Gastroesophageal sphincter (tissue), 4 donors: ENCODE measurements around the gene MAP3K20. TPM values are rescaled to one million over a fixed set of nuclear protein-coding genes. Genes with fewer than 3 reads are reported as not detected.
A peak's percentile ranks its signal among the peaks of the same experiment; 100 is the strongest.

Experiments used
- ATAC-seq: fragments of 150-250 bp; one replicate; pipeline ENCODE4 v1.9.1; 2016; ENCODE audit warnings: mild to moderate bottlenecking, moderate library complexity
- H3K27ac ChIP-seq, 4 donors: fragments of 200-600 bp; sonication (generic) in 3 of 4; 1 replicate in 3 of 4; 2 replicates in 1 of 4; pipeline ENCODE4 v1.5.1; 2016 to 2019
- H3K27me3 ChIP-seq: fragments of 200-600 bp; sonication (generic); one replicate; pipeline ENCODE4 v1.5.1; 2019
- H3K36me3 ChIP-seq, 2 donors: fragments of 200-600 bp; sonication (generic); one replicate each; pipeline ENCODE4 v1.5.1; 2019; ENCODE audit warnings: control low read depth in 1 of 2
- H3K4me1 ChIP-seq, 3 donors: fragments of 200-600 bp; sonication (generic); 1 replicate in 2 of 3; 2 replicates in 1 of 3; pipeline ENCODE4 v1.5.1; 2016 to 2019; ENCODE audit warnings: control low read depth in 2 of 3
- H3K4me3 ChIP-seq, 2 donors: fragments of 200-600 bp; sonication (generic); one replicate each; pipeline ENCODE4 v1.5.1; 2019; ENCODE audit warnings: mild to moderate bottlenecking in 1 of 2, moderate library complexity in 1 of 2
- H3K9me3 ChIP-seq, 3 donors: fragments of 200-600 bp; sonication (generic); one replicate each; pipeline ENCODE4 v1.5.1; 2017 to 2019; ENCODE audit warnings: control low read depth in 2 of 3
- EP300 ChIP-seq: sonication (generic); formaldehyde crosslinking; IDR thresholded peaks from one replicate; pipeline ENCODE4 v1.6.1; 2017; ENCODE audit warnings: antibody characterized with exemption, mild to moderate bottlenecking
- POLR2A ChIP-seq, 2 donors: fragments of 450-650 bp; IDR thresholded peaks; one replicate each; pipeline ENCODE4 v1.6.1; 2017; ENCODE audit warnings: antibody characterized with exemption in 2 of 2, mild to moderate bottlenecking in 2 of 2, moderate library complexity in 1 of 2
- POLR2AphosphoS5 ChIP-seq: sonication (generic); formaldehyde crosslinking; IDR thresholded peaks from one replicate; pipeline ENCODE4 v1.6.1; 2017; ENCODE audit warnings: antibody characterized with exemption
- WGBS, 2 donors: methylation state at CpG; one replicate each; pipeline ENCODE4 v1.1.5; 2018; ENCODE audit warnings: low coverage in 1 of 2; 5-methylcytosine and 5-hydroxymethylcytosine counted together
- total RNA-seq, 4 donors: library from RNA; depleted of rRNA; stranded (reverse); fragments of >200 nt; gene quantifications; one replicate each; pipeline ENCODE4 v1.1.0, GENCODE V29; 2016
- TF ChIP-seq, protein P1 (sequence below), 4 experiments: fragments of 200-600 bp in 2 of 4; fragments of 450-650 bp in 2 of 4; sonication (generic) in 1 of 4; IDR thresholded peaks; one replicate each; pipeline ENCODE4 v1.5.1; 2017 to 2019; ENCODE audit warnings: antibody characterized with exemption in 4 of 4, mild to moderate bottlenecking in 2 of 4, moderate library complexity in 2 of 4

The MAP3K20 gene
- total RNA-seq, 4 donors from 2014 or later: 318 to 496 (median 327) TPM

DNA sequence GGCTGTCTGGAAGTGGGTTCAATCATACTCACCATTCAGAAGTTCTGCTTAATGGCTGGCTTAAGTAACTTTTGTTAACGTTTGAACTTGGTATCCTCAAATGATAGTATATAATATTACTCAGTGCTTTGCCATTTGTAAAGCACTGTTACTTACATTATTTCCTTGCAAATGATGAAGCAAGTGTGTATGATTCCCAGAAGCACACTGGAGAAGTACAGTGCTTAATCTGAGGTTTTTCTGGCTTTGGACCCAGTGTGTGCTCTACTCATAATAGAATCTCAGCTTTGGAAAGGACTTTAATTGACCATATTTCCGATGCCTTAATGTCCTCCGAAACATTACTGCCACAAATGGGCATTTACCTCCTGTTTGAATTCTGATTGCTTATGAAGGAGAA, 63.3 kb downstream of the MAP3K20 start:
- TF ChIP-seq POLR2A (IDR thresholded peaks at IDR 0.05): no peak
- TF ChIP-seq POLR2AphosphoS5: peak; percentile 78
- Histone ChIP-seq H3K36me3 (peaks cover 0 to 5% of the 10 kb centered on the region in 2 donors), H3K27ac (no peak overlapping the region), H3K9me3 (no peaks in the 10 kb centered on the region), H3K27me3 (no peaks in the 10 kb centered on the region), H3K4me1 (peaks cover 3 to 59% (median 17%) of the 10 kb centered on the region in 3 donors), H3K4me3 (no peak overlapping the region)
- 51 to 62% methylated on average over 3 of the region's 3 CpGs for WGBS, 2 donors
- ATAC-seq: no peak

DNA sequence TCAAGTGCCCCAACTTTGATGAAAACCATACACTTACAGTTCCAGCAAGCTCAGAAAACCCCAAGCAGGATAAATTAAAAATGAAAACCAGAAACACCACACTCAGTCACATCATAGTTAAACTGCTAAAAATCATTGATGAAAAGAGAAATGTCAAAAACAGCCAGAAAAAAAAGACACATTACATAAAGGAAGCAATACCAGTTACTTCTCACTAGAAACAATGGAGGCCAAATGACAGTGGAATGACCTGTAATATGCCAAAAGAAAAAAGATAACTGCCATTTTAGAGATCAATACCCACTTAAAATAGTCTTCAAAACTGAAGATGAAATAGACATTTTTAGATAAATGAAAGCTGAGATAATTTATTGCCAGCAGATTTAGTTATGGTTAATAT, 66.0 kb downstream of the MAP3K20 start:
- peaks cover 0 to 5% of the 10 kb centered on the region in 2 donors for H3K36me3 ChIP-seq
- no peak overlapping the region for H3K4me3 ChIP-seq
- no peaks in the 10 kb centered on the region for H3K27me3 ChIP-seq
- H3K4me1 ChIP-seq: peaks cover 0 to 43% (median 8%) of the 10 kb centered on the region in 3 donors
- H3K27ac ChIP-seq: no peak overlapping the region
- no peaks in the 10 kb centered on the region for H3K9me3 ChIP-seq
- ATAC-seq: no peak
- TF ChIP-seq EP300 (no peak), POLR2AphosphoS5 (no peak), POLR2A (IDR thresholded peaks at IDR 0.05) (no peak)
- TF ChIP-seq, protein P1, sequence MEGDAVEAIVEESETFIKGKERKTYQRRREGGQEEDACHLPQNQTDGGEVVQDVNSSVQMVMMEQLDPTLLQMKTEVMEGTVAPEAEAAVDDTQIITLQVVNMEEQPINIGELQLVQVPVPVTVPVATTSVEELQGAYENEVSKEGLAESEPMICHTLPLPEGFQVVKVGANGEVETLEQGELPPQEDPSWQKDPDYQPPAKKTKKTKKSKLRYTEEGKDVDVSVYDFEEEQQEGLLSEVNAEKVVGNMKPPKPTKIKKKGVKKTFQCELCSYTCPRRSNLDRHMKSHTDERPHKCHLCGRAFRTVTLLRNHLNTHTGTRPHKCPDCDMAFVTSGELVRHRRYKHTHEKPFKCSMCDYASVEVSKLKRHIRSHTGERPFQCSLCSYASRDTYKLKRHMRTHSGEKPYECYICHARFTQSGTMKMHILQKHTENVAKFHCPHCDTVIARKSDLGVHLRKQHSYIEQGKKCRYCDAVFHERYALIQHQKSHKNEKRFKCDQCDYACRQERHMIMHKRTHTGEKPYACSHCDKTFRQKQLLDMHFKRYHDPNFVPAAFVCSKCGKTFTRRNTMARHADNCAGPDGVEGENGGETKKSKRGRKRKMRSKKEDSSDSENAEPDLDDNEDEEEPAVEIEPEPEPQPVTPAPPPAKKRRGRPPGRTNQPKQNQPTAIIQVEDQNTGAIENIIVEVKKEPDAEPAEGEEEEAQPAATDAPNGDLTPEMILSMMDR (IDR thresholded peaks at IDR 0.05): no peak

DNA sequence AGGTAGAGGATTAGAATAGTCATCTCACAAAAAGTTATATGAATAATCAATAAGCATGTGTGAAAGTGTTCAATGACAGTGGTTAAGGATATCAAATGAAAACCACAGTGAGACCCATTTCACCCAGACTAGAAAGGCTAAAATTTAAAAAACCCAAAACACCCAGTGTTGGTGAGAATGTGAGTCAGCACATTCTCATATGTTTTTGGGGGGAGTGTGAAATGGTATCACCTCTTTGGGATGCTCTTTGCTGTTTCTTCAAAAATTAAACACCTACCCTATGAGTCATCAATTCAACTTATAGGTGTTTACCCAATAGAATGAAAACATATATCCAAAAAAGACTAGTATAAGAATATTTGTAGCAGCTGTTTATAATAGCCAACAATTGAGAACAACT, 69.8 kb downstream of the MAP3K20 start:
- Histone ChIP-seq H3K36me3 (no peaks in the 10 kb centered on the region), H3K27ac (no peak overlapping the region), H3K27me3 (no peaks in the 10 kb centered on the region), H3K4me3 (no peak overlapping the region), H3K9me3 (no peaks in the 10 kb centered on the region), H3K4me1 (peaks cover 7 to 43% (median 8%) of the 10 kb centered on the region in 3 donors)
- no peak for ATAC-seq
- TF ChIP-seq EP300 (no peak), POLR2AphosphoS5 (no peak), POLR2A (IDR thresholded peaks at IDR 0.05) (no peak)
- TF ChIP-seq, protein P1 (IDR thresholded peaks at IDR 0.05): no peak

DNA sequence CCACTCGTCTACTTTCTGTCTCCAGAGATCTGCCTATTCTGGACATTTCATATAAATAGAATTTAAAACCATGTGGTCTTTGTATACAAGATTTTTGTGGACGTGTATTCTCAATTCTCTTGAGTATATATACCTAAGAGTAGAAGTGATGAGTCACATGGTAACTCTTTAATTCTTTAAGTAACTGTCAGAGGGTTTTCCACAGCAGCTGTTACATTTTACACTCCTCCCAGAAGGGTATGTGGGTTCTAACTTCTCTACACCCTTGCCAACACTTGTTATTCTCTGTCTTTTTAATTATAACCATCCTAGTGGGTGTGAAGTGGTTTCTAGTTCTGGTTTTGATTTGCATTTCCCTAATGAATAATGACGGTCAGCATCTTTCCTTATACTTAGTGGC, 70.9 kb downstream of the MAP3K20 start:
- Histone ChIP-seq H3K27ac (no peak overlapping the region), H3K36me3 (no peaks in the 10 kb centered on the region), H3K9me3 (no peaks in the 10 kb centered on the region), H3K4me1 (peaks cover 8 to 54% (median 11%) of the 10 kb centered on the region in 3 donors), H3K4me3 (no peak overlapping the region), H3K27me3 (no peaks in the 10 kb centered on the region)
- TF ChIP-seq, protein P1 (IDR thresholded peaks at IDR 0.05): no peak
- TF ChIP-seq POLR2AphosphoS5 (no peak), POLR2A (IDR thresholded peaks at IDR 0.05) (no peak), EP300 (no peak)
- no peak for ATAC-seq
- 46 to 50% methylated on average over 3 of the region's 3 CpGs for WGBS, 2 donors

DNA sequence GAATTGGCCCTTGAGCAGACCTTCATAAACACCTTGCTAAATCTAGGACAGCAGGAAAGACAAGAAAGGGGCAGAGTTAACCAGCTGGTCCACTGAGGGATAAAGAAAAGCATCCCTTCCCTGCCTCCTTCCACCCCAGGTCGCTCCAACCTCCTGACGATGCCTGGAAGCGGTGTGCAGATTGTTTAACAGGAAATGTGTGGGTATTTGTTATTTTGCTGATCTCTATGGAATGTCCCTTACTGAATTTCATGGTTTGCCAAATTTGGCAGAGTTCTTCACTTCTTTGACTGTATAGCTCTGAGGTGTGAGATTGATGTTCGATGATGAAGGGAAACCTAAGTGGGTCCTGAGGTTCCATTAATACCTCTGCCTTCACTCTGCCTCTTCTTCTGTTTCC, 72.9 kb downstream of the MAP3K20 start:
- ATAC-seq: no peak
- Histone ChIP-seq H3K4me3 (no peak overlapping the region), H3K27me3 (no peaks in the 10 kb centered on the region), H3K36me3 (no peaks in the 10 kb centered on the region), H3K4me1 (peaks cover 8 to 74% (median 18%) of the 10 kb centered on the region in 3 donors), H3K9me3 (no peaks in the 10 kb centered on the region), H3K27ac (no peak overlapping the region)
- WGBS, 2 donors: 66 to 80% methylated on average over 4 of the region's 4 CpGs
- TF ChIP-seq EP300: no peak
- no peak for TF ChIP-seq POLR2AphosphoS5
- TF ChIP-seq, protein P1 (IDR thresholded peaks at IDR 0.05): no peak
- no peak for TF ChIP-seq POLR2A (IDR thresholded peaks at IDR 0.05)
